HuH-7 (cell line): ENCODE measurements around the gene UQCC5.

Source experiments
- DNase-seq: peaks from one replicate; pipeline ENCODE4 v3.0.0; 2011; ENCODE audit warnings: low spot score

UQCC5 gene

DNA sequence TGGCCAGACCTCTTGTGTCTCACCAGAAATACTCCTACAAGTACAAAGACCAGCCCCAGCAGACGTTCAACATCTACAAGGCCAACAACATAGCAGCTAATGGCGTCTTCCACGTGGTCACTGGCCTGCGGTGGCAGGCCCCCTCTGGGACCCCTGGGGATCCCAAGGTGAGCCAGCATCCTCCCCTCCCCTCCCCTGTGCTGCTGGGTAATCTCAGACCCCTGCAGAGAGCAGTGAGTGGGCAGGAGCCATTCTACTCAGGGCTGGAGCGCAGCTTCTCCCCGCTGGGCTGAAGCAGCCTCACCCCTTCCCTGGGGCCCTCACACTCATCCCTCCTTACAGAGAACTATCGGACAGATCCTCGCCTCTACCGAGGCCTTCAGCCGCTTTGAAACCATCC is 31.4 kb upstream of the UQCC5 start:
- DNase-seq: no peak

DNA sequence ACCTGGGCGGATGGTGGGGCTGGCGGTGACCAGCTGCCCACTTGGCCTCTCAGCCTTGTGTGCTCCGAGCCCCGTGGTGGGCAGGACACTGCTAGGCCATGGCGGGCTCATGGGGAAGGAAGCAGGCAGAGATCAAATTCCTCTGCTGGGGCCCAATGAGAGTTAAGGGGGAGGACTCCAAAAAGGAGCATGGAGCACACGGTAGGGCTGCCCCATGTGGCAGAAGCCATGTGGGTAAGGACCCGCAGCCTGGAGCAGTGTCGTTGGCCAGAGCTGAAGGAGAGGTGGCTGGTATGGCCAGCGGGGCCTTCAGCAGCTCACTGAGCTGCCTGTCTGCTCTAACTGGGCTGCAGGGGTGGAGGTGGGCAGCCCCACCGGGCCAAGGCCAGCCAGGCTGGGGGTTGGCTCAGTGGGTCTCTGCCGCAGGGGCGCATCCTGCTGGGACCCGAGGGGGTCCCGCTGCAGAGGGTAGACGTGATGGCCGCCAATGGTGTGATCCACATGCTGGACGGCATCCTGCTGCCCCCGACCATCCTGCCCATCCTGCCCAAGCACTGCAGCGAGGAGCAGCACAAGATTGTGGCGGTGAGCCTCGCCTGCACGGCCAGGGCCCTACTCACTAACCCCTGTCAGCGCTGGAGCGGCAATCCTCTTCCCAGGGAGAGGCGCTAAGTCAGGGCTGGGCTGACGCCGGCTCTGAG is 30.0 kb upstream of the UQCC5 start:
- DNase-seq: no peak

DNA sequence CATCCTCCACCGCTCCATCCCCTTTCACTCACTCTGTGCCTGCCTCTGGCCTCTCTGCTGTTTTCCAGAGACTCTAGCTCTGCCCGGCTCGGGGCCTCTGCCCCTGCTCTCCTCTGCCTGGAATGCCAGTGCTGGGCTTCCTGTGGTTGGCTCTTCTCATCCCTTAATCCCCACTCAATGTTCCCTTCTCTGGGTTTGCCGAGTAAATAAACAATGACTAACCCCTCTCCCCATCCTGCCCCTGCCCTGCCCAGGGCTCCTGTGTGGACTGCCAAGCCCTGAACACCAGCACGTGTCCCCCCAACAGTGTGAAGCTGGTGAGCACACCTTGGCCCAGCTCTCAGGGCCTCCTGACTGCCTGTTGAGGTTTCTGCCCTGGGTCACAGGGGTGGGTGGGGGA is 29.0 kb upstream of the UQCC5 start:
- no peak for DNase-seq

DNA sequence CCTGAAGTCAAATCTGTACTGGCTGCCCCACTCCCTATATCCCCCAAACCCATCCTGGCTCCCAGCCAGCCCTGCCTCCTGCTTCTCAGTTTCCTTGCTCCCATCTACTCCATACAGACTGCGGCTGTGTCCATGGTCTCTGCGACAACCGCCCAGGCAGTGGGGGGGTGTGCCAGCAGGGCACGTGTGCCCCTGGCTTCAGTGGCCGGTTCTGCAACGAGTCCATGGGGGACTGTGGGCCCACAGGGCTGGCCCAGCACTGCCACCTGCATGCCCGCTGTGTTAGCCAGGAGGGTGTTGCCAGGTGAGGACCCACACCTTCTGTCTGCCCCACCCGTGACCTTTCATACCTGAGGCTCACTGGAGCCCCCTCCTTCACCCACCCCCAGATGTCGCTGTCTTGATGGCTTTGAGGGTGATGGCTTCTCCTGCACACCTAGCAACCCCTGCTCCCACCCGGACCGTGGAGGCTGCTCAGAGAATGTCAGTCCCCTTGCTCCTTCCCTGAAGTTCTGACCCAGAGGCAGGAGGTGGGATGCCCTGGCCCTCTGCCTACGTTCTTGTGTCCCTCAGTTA is 26.6 kb upstream of the UQCC5 start:
- DNase-seq: no peak

DNA sequence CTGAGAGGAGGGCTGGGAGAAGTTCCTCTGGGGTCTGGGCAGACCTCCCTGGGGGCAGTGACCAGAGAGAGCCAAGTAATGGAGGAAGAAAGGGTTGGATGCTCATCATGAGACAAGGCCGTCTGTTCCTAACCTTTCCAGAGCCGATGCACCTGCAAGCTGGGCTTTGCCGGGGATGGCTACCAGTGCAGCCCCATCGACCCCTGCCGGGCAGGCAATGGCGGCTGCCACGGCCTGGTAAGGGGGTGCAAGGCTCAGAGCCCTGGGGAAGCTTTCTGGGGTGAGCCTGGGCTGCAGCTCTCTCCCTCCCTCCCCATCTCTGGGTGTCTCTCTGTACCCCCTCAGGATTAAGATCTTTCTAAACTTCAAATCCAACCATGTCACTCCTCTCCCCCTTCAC is 24.9 kb upstream of the UQCC5 start:
- no peak for DNase-seq

DNA sequence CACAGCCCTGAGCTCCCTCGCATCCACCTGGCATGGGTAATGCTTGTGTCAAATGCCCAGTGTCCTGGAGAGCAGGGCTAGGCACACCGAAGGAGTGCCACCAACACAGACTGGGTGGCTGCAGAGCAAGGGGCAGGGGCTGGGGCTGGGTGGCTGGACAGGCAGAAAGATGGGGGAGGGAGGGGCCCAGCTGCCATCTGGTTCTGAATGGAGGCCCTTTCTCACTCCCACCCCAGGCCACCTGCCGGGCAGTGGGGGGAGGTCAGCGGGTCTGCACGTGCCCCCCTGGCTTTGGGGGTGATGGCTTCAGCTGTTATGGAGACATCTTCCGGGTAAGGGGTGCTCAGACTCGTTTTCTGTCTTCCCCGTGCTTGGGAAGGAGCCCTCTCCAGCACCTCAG is 24.3 kb upstream of the UQCC5 start:
- DNase-seq: no peak

DNA sequence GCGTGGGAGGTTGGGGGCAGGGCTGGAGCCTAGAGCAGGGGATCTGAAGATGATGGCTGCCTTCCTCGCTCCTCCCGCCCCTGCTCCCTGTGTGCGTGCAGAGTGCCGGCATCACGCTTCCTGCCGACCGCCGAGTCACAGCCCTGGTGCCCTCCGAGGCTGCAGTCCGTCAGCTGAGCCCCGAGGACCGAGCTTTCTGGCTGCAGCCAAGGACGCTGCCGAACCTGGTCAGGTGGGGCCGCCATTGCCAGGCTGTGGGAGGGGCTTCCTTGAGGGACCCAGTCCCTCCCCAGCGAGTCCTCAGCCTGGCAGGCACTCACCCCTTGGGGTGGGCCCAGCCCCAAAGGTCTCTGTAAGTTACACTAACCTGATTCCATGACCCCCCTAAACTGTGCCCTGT is 23.7 kb upstream of the UQCC5 start:
- no peak for DNase-seq

DNA sequence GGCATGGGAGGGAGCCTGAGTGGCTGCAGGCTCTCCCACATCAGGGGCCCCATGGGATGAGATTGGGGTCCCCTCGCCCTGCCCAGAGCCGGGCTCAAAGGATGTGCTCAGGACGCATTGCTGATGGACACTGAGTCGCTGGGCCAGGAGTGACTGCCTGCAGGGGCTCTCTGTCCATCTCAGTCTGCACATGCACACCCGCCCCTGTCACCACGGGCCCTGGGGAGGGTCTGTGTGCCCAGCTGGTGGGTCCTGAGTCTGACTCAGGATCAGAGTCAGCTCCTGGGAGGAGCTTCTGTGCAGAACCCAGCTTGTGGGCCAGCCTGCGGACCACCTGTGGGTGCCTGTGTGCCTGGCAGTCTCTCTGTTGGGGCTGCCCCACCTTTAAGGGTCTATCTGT is 23.1 kb upstream of the UQCC5 start:
- no peak for DNase-seq

DNA sequence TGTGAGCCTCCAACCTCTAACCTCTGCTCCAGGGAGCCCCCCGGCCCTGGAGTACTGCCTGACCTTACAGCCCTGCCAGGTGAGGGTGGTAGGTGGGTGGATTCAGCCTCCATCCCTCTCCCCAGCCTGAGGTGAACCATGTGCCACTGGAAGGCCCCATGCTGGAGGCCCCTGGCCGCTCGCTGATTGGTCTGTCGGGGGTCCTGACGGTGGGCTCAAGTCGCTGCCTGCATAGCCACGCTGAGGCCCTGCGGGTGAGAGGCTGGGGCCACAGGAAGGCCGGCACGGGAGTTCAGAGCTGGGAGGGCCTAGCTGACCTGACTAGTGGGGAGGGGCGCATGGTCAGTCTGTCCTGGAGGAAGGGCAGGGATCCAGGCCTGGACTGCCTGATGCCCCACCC is 21.8 kb upstream of the UQCC5 start:
- DNase-seq: no peak

DNA sequence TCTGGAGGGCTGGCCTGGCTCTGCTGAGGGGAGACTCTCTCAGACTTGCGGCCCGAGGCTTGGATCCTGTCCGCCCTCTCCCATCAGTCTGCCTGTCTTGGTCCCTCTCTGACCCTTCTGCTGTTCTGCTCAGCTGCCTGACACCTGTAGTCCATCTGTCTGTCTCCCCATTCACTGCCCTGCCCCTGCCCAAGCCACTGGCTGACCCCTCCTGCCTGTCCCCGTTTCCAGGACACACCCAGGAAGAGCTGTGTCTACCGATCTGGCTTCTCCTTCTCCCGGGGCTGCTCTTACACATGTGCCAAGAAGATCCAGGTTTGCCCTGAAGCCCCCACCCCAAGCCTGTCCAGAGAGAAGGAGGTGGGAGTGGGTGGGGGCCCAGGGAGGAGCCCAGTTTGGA is 21.2 kb upstream of the UQCC5 start:
- no peak for DNase-seq

DNA sequence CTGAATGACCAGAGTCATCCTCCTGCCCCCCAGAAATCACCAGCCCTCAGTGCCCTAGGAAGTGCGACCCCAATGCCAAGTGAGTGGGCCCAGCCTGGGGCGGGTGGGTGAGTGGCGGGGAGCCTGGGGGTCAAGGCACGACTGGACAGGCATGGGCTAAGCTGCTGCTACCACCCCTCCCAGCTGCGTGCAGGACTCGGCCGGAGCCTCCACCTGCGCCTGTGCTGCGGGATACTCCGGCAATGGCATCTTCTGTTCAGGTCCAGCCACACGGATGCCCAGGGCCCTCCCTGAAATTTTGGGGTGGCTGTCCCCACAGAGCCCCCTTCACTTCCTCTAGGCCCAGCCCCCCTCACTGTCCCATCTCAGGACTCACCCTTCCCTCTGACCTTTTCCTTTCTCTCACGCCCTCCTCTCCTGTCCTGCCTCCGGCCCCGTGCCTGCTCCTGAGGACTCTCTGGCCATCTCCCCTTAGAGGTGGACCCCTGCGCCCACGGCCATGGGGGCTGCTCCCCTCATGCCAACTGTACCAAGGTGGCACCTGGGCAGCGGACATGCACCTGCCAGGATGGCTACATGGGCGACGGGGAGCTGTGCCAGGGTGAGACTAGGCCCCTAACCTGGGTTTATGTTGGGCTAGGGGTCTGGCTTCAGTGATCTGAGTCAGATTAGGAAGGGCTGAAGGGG is 19.8 kb upstream of the UQCC5 start:
- no peak for DNase-seq

DNA sequence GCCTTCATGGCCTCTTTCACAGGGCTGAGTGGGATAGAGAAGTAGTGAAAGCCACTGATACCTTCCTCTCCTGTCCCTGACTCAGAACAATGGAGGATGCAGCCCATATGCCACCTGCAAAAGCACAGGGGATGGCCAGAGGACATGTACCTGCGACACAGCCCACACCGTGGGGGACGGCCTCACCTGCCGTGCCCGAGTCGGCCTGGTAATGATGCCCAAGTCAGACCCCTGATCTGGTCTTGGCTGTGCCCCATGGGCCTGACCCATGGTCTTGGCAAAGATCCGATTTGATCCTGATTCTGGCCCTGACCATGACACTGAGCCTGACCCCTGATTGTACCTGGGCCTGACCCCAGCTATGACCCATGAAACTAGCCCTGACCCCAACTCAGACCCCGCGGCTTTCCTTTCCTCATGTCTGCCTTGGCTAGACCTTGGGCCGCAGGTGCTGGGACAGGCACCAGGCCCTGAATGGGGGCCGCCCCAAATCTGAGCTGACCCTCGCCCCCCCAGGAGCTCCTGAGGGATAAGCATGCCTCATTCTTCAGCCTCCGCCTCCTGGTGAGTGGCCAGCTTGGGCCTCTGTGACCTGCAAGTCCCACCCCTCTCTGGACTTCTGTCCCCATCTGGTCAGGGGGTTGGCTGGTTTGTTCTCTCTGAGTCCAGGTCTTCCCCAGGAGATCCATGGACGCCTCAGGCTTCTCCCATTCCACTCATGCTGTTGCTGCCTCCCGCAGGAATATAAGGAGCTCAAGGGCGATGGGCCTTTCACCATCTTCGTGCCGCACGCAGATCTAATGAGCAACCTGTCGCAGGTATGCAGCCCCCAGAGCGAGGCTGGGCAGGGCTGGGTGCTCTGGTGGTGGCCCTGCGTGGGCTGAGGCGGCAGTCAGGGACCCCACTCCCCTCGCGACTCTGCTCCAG is 18.3 kb upstream of the UQCC5 start:
- no peak for DNase-seq

DNA sequence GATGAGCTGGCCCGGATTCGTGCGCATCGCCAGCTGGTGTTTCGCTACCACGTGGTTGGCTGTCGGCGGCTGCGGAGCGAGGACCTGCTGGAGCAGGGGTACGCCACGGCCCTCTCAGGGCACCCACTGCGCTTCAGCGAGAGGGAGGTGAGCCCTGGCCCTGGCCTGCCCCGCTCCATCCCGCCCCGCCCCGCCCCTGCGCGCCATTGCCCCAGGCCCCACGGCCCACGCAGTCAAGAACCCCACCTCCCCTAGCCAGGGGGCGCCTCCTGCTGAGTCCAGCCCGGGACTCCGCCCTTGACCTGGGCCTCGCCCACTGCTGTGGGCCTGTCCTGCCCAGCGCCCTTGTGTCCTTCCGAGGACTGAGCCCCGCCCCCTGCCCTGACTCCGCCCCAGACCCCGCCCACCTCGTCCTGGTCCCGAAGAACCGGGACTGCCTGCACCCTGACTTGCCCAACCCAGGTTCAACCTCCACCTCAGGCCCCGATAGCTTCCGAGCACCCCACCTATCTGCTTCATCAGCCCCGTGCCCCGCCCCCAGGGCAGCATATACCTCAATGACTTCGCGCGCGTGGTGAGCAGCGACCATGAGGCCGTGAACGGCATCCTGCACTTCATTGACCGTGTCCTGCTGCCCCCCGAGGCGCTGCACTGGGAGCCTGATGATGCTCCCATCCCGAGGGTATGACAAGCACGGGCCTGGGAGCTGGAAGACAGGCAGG is 17.5 kb upstream of the UQCC5 start:
- DNase-seq: no peak

DNA sequence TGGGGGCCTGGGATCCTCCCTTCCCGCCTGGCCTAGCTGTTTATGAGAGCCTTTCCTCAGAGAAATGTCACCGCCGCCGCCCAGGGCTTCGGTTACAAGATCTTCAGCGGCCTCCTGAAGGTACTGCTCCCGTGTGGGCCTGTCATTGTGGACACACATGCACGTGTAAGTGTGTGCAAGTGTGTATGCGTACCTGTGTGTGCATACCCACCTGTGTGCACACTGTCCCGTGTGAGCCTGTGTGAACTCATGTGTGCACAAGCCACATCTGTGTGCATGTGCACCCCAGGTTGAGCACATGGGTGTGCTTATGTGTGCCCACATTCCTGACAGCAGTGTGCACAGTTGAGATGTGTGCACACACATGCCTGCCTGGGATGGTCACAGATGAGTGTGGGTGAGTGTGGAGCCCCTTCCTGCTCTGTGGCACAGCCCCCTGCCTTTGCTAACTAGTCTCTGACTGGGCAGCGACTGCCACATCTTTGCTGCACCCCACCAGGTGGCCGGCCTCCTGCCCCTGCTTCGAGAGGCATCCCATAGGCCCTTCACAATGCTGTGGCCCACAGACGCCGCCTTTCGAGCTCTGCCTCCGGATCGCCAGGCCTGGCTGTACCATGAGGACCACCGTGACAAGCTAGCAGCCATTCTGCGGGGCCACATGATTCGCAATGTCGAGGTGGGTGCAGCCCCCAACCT is 16.8 kb upstream of the UQCC5 start:
- no peak for DNase-seq

DNA sequence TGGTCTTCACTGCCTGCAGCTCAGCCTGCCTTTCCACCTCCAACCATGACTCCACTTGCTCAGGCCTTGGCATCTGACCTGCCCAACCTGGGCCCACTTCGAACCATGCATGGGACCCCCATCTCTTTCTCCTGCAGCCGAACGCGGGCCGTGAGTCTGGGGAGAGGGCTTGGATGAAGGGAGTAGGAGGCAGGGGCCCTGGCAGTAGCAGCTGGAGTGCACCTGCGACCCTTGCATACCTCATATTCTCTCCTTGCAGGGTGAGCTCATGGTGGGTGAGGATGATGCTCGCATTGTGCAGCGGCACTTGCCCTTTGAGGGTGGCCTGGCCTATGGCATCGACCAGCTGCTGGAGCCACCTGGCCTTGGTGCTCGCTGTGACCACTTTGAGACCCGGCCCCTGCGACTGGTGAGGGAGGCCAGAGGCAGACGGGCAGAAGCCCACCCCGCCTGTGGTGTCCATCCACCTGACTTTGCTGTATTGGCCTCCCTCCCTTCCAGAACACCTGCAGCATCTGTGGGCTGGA is 16.2 kb upstream of the UQCC5 start:
- no peak for DNase-seq

DNA sequence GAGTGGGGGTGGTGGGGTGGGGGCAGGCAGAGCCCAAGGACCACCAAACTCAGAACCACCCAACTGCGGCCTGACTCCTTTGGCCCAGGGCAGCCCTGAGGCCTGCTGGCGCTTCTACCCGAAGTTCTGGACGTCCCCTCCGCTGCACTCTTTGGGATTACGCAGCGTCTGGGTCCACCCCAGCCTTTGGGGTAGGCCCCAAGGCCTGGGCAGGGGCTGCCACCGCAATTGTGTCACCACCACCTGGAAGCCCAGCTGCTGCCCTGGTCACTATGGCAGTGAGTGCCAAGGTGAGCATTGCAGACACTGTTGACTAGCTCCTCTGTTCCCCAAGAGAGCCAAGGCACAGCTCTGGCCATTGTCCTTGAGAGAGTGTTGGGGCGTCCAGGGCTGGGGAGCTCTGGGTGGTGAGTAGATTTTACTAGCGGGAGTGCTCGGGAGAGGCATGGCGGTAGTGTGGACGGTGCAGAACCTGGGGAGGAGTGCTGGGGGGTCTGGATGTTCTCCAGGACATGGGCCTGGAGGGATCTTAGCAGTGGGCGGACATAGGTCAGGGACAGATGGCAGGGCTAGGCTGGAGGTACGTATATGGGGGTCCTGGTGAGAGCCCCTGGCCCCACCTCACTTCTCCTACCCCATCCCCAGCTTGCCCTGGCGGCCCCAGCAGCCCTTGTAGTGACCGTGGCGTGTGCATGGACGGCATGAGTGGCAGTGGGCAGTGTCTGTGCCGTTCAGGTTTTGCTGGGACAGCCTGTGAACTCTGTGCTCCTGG is 15.5 kb upstream of the UQCC5 start:
- DNase-seq: no peak

DNA sequence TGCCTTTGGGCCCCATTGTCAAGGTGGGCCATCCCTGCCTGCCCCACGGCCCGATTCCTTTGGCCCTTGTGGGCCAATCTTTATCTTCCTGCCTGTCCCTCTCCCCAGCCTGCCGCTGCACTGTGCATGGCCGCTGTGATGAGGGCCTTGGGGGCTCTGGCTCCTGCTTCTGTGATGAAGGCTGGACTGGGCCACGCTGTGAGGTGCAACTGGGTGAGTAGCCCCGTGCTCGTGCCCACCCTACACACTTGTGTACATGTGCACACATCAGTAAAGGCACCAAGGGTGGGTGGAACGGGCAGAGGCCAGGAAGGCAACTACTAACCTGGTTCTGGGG is 14.9 kb upstream of the UQCC5 start:
- no peak for DNase-seq

DNA sequence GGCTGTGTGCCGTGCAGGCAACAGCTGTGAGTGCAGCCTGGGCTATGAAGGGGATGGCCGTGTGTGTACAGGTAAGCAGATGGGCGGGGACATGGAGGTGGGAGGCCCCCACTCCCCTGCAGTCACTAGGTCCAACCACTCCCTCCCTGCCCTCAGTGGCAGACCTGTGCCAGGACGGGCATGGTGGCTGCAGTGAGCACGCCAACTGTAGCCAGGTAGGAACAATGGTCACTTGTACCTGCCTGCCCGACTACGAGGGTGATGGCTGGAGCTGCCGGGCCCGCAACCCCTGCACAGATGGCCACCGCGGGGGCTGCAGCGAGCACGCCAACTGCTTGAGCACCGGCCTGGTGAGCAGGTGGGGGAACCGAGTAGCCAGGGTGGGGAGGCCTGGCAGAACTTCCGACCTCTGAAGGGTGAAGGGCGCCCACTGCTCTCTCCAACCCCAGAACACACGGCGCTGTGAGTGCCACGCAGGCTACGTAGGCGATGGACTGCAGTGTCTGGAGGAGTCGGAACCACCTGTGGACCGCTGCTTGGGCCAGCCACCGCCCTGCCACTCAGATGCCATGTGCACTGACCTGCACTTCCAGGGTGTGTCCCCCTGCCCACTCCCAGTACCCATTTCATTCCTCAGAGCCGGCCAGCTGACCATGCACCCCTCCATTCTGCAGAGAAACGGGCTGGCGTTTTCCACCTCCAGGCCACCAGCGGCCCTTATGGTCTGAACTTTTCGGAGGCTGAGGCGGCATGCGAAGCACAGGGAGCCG is 14.3 kb upstream of the UQCC5 start:
- DNase-seq: no peak

DNA sequence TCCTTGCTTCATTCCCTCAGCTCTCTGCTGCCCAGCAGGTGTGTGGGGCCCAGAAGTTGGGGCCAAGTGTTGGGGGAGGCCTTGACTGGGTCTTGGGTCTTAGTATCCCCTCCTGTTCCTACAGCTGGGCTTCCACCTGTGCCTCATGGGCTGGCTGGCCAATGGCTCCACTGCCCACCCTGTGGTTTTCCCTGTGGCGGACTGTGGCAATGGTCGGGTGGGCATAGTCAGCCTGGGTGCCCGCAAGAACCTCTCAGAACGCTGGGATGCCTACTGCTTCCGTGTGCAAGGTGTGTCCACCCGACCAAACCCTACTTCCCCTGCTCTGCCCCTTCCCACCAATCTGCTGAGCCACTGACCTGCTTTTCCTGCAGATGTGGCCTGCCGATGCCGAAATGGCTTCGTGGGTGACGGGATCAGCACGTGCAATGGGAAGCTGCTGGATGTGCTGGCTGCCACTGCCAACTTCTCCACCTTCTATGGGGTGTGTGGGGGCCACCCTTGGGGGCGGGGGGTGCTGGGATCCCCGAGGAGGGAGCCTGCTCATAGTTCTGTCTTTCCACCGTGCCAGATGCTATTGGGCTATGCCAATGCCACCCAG is 13.7 kb upstream of the UQCC5 start:
- no peak for DNase-seq
